Progenitor cell of endocrine pancreas (in vitro differentiated cells): ENCODE results near the gene SGCG. TPM values are rescaled to one million over a fixed set of nuclear protein-coding genes. Genes with fewer than 3 reads are reported as not detected.

Source experiments
- DNase-seq: peaks from one replicate; pipeline ENCODE4 v3.0.0; 2021; ENCODE audit warnings: low spot score; ENCODE audit not compliant: unreplicated experiment
- H3K27ac Mint-ChIP-seq: 2 replicates; pipeline ENCODE4 v1.8.0; 2021; ENCODE audit warnings: mild to moderate bottlenecking, moderate library complexity, mixed read lengths
- H3K27me3 Mint-ChIP-seq: 2 replicates; pipeline ENCODE4 v1.8.0; 2021; ENCODE audit warnings: mixed read lengths
- H3K36me3 Mint-ChIP-seq: 2 replicates; pipeline ENCODE4 v1.8.0; 2022; ENCODE audit warnings: mixed read lengths; ENCODE audit not compliant: insufficient read depth
- H3K4me1 Mint-ChIP-seq: 2 replicates; pipeline ENCODE4 v1.8.0; 2021; ENCODE audit warnings: low read depth, mixed read lengths
- H3K4me3 Mint-ChIP-seq: 2 replicates; pipeline ENCODE4 v1.8.0; 2021; ENCODE audit warnings: low read depth, mild to moderate bottlenecking, moderate library complexity, mixed read lengths
- H3K9me3 Mint-ChIP-seq: 2 replicates; pipeline ENCODE4 v1.8.0; 2021; ENCODE audit warnings: low read depth, mixed read lengths
- total RNA-seq: library from RNA; stranded (reverse); gene quantifications from 2 replicates; pipeline ENCODE4 v1.2.1, GENCODE V29; 2021
- TF ChIP-seq, protein P1 (sequence below): fragments of 200-600 bp; sonication (generic); IDR thresholded peaks from one replicate; pipeline ENCODE4 v1.5.0; 2021; ENCODE audit warnings: antibody characterized with exemption, mild to moderate bottlenecking; ENCODE audit not compliant: unreplicated experiment

SGCG gene
- total RNA-seq, 1 donor from 2014 or later, result not detected

- no peak overlapping the region for H3K27ac Mint-ChIP-seq
- no peaks in the 10 kb centered on the region for H3K4me1 Mint-ChIP-seq
- no peak overlapping the region for H3K4me3 Mint-ChIP-seq
- H3K27me3 Mint-ChIP-seq, result no peaks in the 10 kb centered on the region
- TF ChIP-seq, protein P1, sequence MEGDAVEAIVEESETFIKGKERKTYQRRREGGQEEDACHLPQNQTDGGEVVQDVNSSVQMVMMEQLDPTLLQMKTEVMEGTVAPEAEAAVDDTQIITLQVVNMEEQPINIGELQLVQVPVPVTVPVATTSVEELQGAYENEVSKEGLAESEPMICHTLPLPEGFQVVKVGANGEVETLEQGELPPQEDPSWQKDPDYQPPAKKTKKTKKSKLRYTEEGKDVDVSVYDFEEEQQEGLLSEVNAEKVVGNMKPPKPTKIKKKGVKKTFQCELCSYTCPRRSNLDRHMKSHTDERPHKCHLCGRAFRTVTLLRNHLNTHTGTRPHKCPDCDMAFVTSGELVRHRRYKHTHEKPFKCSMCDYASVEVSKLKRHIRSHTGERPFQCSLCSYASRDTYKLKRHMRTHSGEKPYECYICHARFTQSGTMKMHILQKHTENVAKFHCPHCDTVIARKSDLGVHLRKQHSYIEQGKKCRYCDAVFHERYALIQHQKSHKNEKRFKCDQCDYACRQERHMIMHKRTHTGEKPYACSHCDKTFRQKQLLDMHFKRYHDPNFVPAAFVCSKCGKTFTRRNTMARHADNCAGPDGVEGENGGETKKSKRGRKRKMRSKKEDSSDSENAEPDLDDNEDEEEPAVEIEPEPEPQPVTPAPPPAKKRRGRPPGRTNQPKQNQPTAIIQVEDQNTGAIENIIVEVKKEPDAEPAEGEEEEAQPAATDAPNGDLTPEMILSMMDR, result no peak
- DNase-seq, result no peak
- H3K9me3 Mint-ChIP-seq, result no peaks in the 10 kb centered on the region
- no peaks in the 10 kb centered on the region for H3K36me3 Mint-ChIP-seq
These were observed 2.5 kb downstream of the SGCG start for GRCh38 chr13:23183292-23183691.

DNA sequence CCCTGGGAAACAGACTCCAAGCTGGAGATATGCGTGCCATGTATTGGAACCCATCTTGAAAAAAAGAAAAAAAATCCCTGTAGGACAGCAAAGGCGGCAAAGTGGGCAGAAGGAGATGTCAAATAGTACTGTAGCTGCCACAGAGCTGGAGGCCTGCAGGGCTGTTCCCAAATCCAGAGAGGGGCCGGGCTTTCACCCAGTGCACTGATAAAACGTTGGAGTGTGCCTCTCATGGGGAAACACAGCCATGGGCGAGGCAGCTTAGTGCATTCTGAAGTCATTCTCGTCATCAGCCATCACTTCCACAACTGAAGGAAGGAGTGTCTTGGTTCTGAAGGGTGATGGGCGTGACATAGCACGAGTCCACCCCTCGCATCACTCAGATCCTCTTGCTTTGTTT lies 4.8 kb downstream of the SGCG start:
- Mint-ChIP-seq H3K27me3 (no peaks in the 10 kb centered on the region), H3K4me3 (no peak overlapping the region), H3K36me3 (no peaks in the 10 kb centered on the region), H3K9me3 (no peaks in the 10 kb centered on the region), H3K27ac (no peak overlapping the region), H3K4me1 (no peaks in the 10 kb centered on the region)
- TF ChIP-seq, protein P1, result no peak
- no peak for DNase-seq

GRCh38 chr13:23201870-23202269 lies 21.1 kb downstream of the SGCG start:
- Mint-ChIP-seq H3K9me3 (peaks cover 5% of the 10 kb centered on the region), H3K4me3 (no peak overlapping the region), H3K27me3 (peaks cover 7% of the 10 kb centered on the region), H3K4me1 (no peaks in the 10 kb centered on the region), H3K27ac (no peak overlapping the region), H3K36me3 (no peaks in the 10 kb centered on the region)
- DNase-seq, result no peak
- TF ChIP-seq, protein P1, result no peak

DNA sequence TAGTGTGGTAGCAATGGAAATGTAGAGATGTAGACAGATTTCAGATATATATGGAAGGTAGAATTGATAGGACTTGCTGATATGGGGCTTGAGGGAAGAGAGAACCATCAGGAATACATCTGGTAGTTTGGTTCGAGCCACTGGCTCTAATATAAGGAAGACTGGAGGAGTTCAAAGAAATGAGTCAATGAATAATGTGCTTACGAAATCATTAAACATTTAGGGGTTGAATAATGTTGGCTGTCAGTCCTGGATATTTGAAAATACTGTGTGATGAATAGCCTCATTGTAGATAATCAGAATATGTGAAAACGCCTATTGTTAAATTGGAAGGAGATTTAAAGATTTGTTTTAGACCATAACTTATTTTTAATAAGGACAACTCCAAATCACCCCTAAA lies 21.6 kb downstream of the SGCG start:
- H3K27ac Mint-ChIP-seq, result no peak overlapping the region
- TF ChIP-seq, protein P1, result no peak
- H3K9me3 Mint-ChIP-seq, result peaks cover 8% of the 10 kb centered on the region
- no peak overlapping the region for H3K4me3 Mint-ChIP-seq
- peaks cover 6% of the 10 kb centered on the region for H3K27me3 Mint-ChIP-seq
- no peak for DNase-seq
- H3K36me3 Mint-ChIP-seq, result no peaks in the 10 kb centered on the region
- no peaks in the 10 kb centered on the region for H3K4me1 Mint-ChIP-seq

- no peaks in the 10 kb centered on the region for H3K36me3 Mint-ChIP-seq
- no peak overlapping the region for H3K27ac Mint-ChIP-seq
- no peak for DNase-seq
- H3K27me3 Mint-ChIP-seq, result peaks cover 4% of the 10 kb centered on the region
- H3K9me3 Mint-ChIP-seq, result peaks cover 10% of the 10 kb centered on the region
- no peak overlapping the region for H3K4me3 Mint-ChIP-seq
- TF ChIP-seq, protein P1, result no peak
- no peaks in the 10 kb centered on the region for H3K4me1 Mint-ChIP-seq
These were observed 22.7 kb downstream of the SGCG start for GRCh38 chr13:23203516-23203915.
